Fibroblast of upper back skin (primary cell): ENCODE results near the gene FSIP1.

Experiments used
- DNase-seq: peaks from one replicate; pipeline ENCODE4 v3.0.0-alpha.2; 2013

Gene FSIP1

GRCh38 chr15:39591141-39591895, 191.3 kb downstream of the FSIP1 start:
- DNase-seq, result peak; percentile 24

GRCh38 chr15:39589815-39590644, 192.6 kb downstream of the FSIP1 start:
- DNase-seq, result peak; percentile 27

GRCh38 chr15:39589193-39589814, 193.3 kb downstream of the FSIP1 start:
- no peak for DNase-seq

GRCh38 chr15:39588531-39589192, 194.0 kb downstream of the FSIP1 start:
- peak; percentile 37 for DNase-seq

- DNase-seq, result peak; percentile 43
Measured at GRCh38 chr15:39587731-39588530, 194.7 kb downstream of the FSIP1 start.

- DNase-seq, result peak; percentile 47
Measured at GRCh38 chr15:39587096-39587721, 195.4 kb downstream of the FSIP1 start.

GRCh38 chr15:39586387-39587095, 196.1 kb downstream of the FSIP1 start:
- peak; percentile 82 for DNase-seq

- DNase-seq, result no peak
Measured at GRCh38 chr15:39585871-39586301, 196.8 kb downstream of the FSIP1 start.

GRCh38 chr15:39585389-39585841, 197.2 kb downstream of the FSIP1 start:
- DNase-seq, result peak; percentile 36

GRCh38 chr15:39584662-39585388, 197.8 kb downstream of the FSIP1 start:
- DNase-seq, result no peak

- DNase-seq, result peak; percentile 14
Measured at GRCh38 chr15:39584266-39584659, 198.4 kb downstream of the FSIP1 start.

GRCh38 chr15:39583596-39584265, 198.9 kb downstream of the FSIP1 start:
- DNase-seq, result peak; percentile 64

- DNase-seq, result no peak
Measured at GRCh38 chr15:39582977-39583595, 199.6 kb downstream of the FSIP1 start.

GRCh38 chr15:39582286-39582976, 200.2 kb downstream of the FSIP1 start:
- peak; percentile 57 for DNase-seq

GRCh38 chr15:39581793-39582285, 200.8 kb downstream of the FSIP1 start:
- DNase-seq, result peak; percentile 49

GRCh38 chr15:39581242-39581792, 201.3 kb downstream of the FSIP1 start:
- no peak for DNase-seq

GRCh38 chr15:39580485-39581241, 202.0 kb downstream of the FSIP1 start, which contains the start of gene THBS1:
Gene THBS1, plus strand, starts transcription at chr15:39581079. Its CDS starts 779 bp downstream, at chr15:39581858.
- peak; percentile 98 for DNase-seq
